Measurements from ENCODE around the gene TEX264. TPM values are rescaled to one million over a fixed set of nuclear protein-coding genes. Genes with fewer than 3 reads are reported as not detected.
A peak's percentile ranks its signal among the peaks of the same experiment; 100 is the strongest.

The TEX264 gene
- polyA plus RNA-seq, 1 donor from 2014 or later = 35.4 TPM

- no peak for TF ChIP-seq TAF1 (IDR thresholded peaks at IDR 0.05; ENCODE audit: low read depth)
- TF ChIP-seq, protein P1, sequence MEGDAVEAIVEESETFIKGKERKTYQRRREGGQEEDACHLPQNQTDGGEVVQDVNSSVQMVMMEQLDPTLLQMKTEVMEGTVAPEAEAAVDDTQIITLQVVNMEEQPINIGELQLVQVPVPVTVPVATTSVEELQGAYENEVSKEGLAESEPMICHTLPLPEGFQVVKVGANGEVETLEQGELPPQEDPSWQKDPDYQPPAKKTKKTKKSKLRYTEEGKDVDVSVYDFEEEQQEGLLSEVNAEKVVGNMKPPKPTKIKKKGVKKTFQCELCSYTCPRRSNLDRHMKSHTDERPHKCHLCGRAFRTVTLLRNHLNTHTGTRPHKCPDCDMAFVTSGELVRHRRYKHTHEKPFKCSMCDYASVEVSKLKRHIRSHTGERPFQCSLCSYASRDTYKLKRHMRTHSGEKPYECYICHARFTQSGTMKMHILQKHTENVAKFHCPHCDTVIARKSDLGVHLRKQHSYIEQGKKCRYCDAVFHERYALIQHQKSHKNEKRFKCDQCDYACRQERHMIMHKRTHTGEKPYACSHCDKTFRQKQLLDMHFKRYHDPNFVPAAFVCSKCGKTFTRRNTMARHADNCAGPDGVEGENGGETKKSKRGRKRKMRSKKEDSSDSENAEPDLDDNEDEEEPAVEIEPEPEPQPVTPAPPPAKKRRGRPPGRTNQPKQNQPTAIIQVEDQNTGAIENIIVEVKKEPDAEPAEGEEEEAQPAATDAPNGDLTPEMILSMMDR (IDR thresholded peaks at IDR 0.05; ENCODE audit: poor library complexity, severe bottlenecking) = peak; percentile 84
- no peak for TF ChIP-seq EP300 (conservative IDR thresholded peaks at IDR 0.05; ENCODE audit: poor library complexity, severe bottlenecking)
- TF ChIP-seq, protein P2, sequence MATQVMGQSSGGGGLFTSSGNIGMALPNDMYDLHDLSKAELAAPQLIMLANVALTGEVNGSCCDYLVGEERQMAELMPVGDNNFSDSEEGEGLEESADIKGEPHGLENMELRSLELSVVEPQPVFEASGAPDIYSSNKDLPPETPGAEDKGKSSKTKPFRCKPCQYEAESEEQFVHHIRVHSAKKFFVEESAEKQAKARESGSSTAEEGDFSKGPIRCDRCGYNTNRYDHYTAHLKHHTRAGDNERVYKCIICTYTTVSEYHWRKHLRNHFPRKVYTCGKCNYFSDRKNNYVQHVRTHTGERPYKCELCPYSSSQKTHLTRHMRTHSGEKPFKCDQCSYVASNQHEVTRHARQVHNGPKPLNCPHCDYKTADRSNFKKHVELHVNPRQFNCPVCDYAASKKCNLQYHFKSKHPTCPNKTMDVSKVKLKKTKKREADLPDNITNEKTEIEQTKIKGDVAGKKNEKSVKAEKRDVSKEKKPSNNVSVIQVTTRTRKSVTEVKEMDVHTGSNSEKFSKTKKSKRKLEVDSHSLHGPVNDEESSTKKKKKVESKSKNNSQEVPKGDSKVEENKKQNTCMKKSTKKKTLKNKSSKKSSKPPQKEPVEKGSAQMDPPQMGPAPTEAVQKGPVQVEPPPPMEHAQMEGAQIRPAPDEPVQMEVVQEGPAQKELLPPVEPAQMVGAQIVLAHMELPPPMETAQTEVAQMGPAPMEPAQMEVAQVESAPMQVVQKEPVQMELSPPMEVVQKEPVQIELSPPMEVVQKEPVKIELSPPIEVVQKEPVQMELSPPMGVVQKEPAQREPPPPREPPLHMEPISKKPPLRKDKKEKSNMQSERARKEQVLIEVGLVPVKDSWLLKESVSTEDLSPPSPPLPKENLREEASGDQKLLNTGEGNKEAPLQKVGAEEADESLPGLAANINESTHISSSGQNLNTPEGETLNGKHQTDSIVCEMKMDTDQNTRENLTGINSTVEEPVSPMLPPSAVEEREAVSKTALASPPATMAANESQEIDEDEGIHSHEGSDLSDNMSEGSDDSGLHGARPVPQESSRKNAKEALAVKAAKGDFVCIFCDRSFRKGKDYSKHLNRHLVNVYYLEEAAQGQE (IDR thresholded peaks at IDR 0.05; ENCODE audit: borderline replicate concordance) = no peak
- no peak for TF ChIP-seq EZH2 (IDR thresholded peaks at IDR 0.05; ENCODE audit: borderline replicate concordance, insufficient read depth, low read length, poor library complexity, severe bottlenecking)
- no peak for TF ChIP-seq POLR2AphosphoS5 (IDR thresholded peaks at IDR 0.05)
- peak; percentile 85 for TF ChIP-seq RAD21 (conservative IDR thresholded peaks at IDR 0.05)
- peak; percentile 80 for TF ChIP-seq SMC3 (conservative IDR thresholded peaks at IDR 0.05; ENCODE audit: poor library complexity)
- no peak for TF ChIP-seq MXI1 (conservative IDR thresholded peaks at IDR 0.05; ENCODE audit: poor library complexity, severe bottlenecking)
- no peak overlapping the region for H3K27ac ChIP-seq (ENCODE audit: low read length)
- no peaks in the 10 kb centered on the region for H3K36me3 ChIP-seq (ENCODE audit: insufficient read depth, low read length)
- no peak overlapping the region for H3K9ac ChIP-seq (ENCODE audit: low read length)
- no peaks in the 10 kb centered on the region for H3K79me2 ChIP-seq (replicated peaks; ENCODE audit: insufficient read depth, low read length)
- no peaks in the 10 kb centered on the region for H3F3A ChIP-seq (ENCODE audit: insufficient read depth, low read length, poor library complexity, severe bottlenecking)
- H3K4me2 ChIP-seq (ENCODE audit: low read length) = no peak overlapping the region
- no peaks in the 10 kb centered on the region for H3K27me3 ChIP-seq (ENCODE audit: insufficient read depth, low read depth, low read length)
- no peaks in the 10 kb centered on the region for H3K9me3 ChIP-seq (ENCODE audit: low read length)
- H3K4me3 ChIP-seq (ENCODE audit: low read length) = no peak overlapping the region
- no peak overlapping the region for H2AFZ ChIP-seq (ENCODE audit: low read depth, low read length)
- no peaks in the 10 kb centered on the region for H3K9me2 ChIP-seq (ENCODE audit: insufficient read depth, low read length)
- H4K20me1 ChIP-seq (ENCODE audit: insufficient read depth) = no peaks in the 10 kb centered on the region
Observed at GRCh38 chr3:51682079-51682478, 11.0 kb downstream of the TEX264 start.

DNA sequence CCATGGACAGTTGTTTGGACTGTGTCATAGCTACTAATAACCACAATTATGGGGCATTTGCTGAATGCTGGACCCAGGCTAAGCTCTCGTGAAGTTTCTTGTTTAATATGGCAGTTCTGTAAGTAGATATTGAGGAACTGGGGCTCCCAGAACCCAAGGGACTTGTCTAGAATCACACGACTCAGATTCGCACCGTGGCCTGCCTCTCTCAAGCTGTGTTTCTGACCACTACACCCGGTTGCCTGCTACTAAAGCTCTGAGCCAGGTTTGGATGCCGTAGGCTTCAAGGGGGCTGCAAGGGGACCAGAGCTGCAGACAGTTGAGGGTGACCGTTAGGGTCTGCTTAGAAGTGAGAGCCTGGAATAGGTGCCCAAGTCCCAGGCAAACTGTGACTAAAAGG, 11.5 kb downstream of the TEX264 start:
- Histone ChIP-seq H4K20me1 (ENCODE audit: insufficient read depth) (no peaks in the 10 kb centered on the region), H3K9ac (ENCODE audit: low read length) (no peak overlapping the region), H2AFZ (ENCODE audit: low read depth, low read length) (no peak overlapping the region), H3K4me3 (ENCODE audit: low read length) (no peak overlapping the region), H3K9me2 (ENCODE audit: insufficient read depth, low read length) (no peaks in the 10 kb centered on the region), H3K4me2 (ENCODE audit: low read length) (no peak overlapping the region), H3F3A (ENCODE audit: insufficient read depth, low read length, poor library complexity, severe bottlenecking) (no peaks in the 10 kb centered on the region), H3K27ac (ENCODE audit: low read length) (no peak overlapping the region), H3K36me3 (ENCODE audit: insufficient read depth, low read length) (no peaks in the 10 kb centered on the region), H3K9me3 (ENCODE audit: low read length) (no peaks in the 10 kb centered on the region), H3K79me2 (replicated peaks; ENCODE audit: insufficient read depth, low read length) (no peaks in the 10 kb centered on the region), H3K27me3 (ENCODE audit: insufficient read depth, low read depth, low read length) (no peaks in the 10 kb centered on the region)
- no peak for TF ChIP-seq MXI1 (conservative IDR thresholded peaks at IDR 0.05; ENCODE audit: poor library complexity, severe bottlenecking)
- no peak for TF ChIP-seq EZH2 (IDR thresholded peaks at IDR 0.05; ENCODE audit: borderline replicate concordance, insufficient read depth, low read length, poor library complexity, severe bottlenecking)
- TF ChIP-seq, protein P1 (IDR thresholded peaks at IDR 0.05; ENCODE audit: poor library complexity, severe bottlenecking) = no peak
- TF ChIP-seq EP300 (conservative IDR thresholded peaks at IDR 0.05; ENCODE audit: poor library complexity, severe bottlenecking) = no peak
- no peak for TF ChIP-seq POLR2AphosphoS5 (IDR thresholded peaks at IDR 0.05)
- TF ChIP-seq TAF1 (IDR thresholded peaks at IDR 0.05; ENCODE audit: low read depth) = no peak
- TF ChIP-seq RAD21 (conservative IDR thresholded peaks at IDR 0.05) = no peak
- TF ChIP-seq, protein P2 (IDR thresholded peaks at IDR 0.05; ENCODE audit: borderline replicate concordance) = no peak
- no peak for TF ChIP-seq SMC3 (conservative IDR thresholded peaks at IDR 0.05; ENCODE audit: poor library complexity)
